COLO668 (cell line): ENCODE data around the gene DDX1.

Source experiments
- DNase-seq: peaks from one replicate; lab custom pipeline; 2025; ENCODE audit not compliant: unreplicated experiment; lab: John Stamatoyannopoulos, UW

The DDX1 gene

GRCh38 chr2:15561574-15562344 lies 29.9 kb upstream of the DDX1 start:
- peak; percentile 29 for DNase-seq

- no peak for DNase-seq
Observed at GRCh38 chr2:15562354-15563031, 29.2 kb upstream of the DDX1 start.

- no peak for DNase-seq
Observed at GRCh38 chr2:15563227-15564100, 28.2 kb upstream of the DDX1 start.

DNA sequence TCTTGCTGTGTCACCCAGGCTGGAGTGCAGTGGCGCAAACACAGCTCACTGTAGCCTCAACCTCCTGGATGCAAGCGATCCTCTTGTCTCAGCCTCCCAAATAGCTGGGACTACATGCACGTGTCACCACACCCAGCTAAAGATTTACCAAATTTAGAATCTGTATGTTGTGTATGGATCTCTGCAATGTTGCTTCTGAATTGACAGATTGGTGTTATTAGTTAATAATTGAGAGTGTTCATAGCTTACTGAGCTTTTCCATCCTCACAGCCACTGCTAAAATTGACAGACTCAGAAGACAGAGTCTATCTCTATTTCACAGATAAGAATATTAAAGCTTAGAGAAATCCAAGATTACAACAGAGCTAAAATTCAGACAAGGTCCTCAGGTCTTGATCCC lies 26.3 kb upstream of the DDX1 start:
- no peak for DNase-seq

DNA sequence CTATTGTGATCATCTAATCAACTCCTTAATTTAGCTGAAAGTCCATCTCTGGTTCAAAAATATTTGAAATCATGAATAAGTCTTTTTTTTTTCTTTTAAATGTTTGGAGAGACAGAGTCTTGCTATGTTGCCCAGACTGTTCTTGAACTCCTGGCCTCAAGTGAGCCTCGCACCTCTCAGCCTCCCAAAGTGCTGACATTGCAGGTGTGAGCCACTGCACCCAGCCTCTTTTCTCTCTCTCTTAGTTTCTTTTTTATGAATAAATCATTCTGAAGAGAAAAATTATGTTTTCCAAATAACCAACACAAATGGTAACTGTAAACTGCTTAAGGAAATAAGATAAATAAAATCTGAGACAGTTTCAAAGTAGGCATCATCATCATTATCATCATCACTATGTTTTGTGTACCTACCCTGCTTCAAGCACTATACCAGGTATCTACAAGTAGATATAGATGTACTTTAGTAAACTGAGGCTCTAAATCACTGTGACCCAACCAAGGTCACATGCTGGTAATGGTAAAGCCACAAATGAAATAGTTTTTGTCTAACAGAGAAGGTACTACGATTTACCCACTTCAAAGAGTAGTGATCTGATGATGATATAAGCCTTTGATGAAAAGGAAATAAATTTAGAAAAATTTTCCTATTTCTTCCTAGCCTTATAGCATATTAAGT lies 25.5 kb upstream of the DDX1 start:
- no peak for DNase-seq

DNA sequence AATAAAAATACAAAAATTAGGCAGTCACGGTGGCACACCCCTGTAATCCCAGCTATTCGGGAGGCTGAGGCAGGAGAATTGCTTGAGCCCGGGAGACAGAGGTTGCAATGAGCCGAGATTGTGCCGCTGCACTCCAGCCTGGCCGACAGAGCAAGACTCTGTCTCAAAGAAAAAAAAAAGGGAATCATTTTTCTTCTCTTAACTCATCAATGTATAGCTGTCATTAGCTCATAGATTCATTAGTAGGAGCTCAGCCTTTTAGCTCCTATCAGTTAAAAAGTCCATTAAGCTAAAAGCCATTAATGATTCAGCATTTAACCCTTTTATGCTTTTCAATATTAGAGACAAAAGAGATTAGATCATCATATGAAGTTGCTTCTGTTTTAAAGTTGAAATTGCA lies 24.8 kb upstream of the DDX1 start:
- no peak for DNase-seq

- DNase-seq = no peak
Observed at GRCh38 chr2:15568874-15569273, 22.8 kb upstream of the DDX1 start.

DNA sequence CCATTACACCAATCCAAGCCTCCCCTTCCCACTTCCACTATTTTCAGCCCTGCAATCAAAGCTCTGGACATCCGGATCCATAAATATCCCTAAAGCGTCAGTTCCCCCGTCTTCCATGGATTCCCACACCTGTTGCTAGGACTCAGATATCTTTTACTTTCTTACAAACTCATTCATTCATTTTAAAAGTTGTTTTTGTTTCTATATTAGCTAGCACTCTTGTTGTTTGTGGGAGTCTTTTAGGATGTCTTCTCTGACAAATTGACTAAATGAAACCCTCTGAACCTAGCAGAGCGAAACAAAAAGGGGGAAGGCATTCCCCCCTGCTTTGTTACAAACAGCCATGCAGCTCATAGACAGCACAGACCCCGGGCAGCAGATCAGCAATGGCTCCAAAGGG lies 21.6 kb upstream of the DDX1 start:
- DNase-seq = no peak

- DNase-seq = no peak
Observed at GRCh38 chr2:15571729-15572128, 19.9 kb upstream of the DDX1 start.

DNA sequence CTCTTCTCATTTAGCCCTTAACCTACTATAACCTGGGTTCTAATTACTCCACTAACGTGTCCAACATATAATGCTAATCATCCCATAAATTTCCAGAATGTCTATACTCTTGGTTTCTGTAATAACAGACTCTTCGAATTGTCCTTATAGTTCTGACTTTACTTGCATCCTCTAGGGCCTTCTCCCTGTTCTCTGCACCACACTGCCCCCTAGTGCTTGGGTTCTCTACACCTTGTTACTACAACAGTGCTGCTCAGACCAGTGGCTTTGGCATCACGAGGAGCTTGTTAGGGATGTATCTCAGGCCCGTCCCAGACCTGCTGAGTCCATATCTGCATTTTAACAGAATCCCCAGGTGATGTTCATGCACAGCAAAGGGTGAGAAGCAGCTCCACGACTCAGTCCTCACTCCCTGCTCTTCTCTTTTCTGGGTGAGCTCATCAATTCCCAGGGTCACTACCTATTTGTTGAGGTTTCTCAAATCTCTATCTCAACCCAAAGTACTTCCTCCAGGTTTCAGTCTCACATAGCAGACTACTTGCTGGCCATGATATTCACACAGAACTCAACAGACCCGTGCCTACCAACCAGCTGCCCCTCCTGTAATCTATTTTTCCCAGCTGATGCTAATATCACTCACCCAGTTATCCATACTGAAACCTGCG lies 14.5 kb upstream of the DDX1 start:
- DNase-seq = peak; percentile 85

GRCh38 chr2:15579641-15580040 lies 12.0 kb upstream of the DDX1 start:
- no peak for DNase-seq

GRCh38 chr2:15580451-15580850 lies 11.2 kb upstream of the DDX1 start:
- no peak for DNase-seq

GRCh38 chr2:15582710-15583357 lies 8.8 kb upstream of the DDX1 start:
- DNase-seq = no peak

DNA sequence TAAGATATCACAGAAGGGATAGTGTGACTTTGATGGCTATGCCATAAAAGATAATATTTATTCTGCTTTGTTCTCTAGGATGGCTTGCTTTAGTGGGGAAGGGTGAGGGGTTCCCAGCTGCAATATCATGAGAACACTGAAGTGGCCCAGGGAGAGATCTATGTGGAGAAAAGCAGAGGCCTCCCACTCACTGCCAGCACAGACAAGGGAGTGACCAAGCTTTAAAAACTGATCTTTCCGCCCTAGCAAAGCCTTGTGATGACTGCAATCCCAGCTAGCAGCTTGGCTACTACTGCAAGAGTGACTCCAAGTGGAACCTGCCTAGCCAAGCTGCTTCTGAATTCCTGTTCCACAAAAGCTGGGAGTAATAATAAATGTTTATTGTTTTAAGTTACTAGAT lies 7.8 kb upstream of the DDX1 start:
- DNase-seq = no peak

DNA sequence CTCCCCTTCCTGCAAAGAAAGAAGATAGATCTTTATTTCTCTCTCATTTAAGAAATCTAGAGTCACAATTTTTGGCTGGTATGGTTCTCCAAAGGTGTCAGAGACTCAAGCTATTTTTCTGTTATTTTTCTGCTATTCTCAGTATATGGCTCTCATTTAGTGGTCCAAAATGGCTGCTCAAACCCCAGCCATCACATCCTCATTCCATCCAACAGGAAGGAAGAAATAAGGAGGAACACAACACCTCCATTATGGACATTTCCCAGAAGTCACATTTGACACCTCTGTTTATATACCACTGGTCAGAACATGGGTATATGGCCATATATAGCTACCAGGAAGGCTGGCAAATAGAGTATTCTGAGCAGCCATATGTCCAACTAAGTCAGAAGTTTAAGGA lies 7.4 kb upstream of the DDX1 start:
- no peak for DNase-seq

GRCh38 chr2:15584767-15585469 lies 6.8 kb upstream of the DDX1 start:
- DNase-seq = no peak

DNA sequence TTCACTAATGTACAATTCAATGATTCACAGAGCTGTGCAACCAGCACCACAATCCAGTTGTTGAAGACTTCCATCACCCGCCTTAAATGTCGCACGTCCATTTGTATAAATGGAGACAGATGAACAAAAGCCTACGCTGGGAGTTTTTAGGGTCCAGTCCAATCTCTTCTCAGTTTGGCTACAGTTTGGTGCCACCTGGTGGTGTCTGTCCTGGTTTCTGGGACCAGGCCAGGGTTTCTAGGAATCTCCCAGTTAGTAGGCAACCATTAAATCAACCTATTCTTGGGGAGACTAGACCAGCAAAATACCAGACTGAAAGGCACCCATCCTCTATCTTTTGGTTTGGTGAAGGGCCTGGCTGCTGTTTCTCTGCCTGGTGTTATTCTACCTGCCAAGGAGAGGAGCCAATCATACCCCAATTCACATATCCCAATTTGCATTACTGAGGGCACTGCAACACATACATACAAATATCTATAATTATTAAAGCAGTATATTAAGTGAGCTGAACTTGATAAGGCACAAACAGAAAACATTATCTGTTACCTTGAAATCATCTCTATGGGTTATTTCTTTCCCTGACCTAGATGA lies 3.2 kb upstream of the DDX1 start:
- peak; percentile 60 for DNase-seq

GRCh38 chr2:15591373-15591691 lies 336 bp upstream of the DDX1 start:
- DNase-seq = no peak

DNA sequence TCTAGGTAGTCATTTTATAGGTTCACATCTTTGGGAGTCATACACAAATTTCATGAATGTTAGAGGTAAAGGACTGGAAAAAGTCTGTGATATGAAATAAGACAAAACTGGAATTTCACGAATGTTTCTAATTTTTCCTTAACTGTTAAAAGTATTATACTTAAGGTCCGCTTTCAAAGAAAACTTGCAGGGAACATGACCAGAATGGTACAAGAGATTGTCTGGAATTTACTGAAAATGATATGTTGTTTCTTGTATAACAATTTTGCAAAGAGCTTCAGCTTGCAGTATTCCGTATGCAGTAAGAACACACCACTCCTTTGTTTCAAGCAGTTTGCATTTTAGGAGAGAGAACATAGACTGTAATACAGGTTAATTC lies 1.6 kb downstream of the DDX1 start:
- no peak for DNase-seq
